GM19372 (cell line): ENCODE measurements around the gene VTI1A.
"Not testable (repeated sequence)": the region's sequence is repeated elsewhere in the genome, so short reads cannot be mapped to it uniquely, and the experiment has no call there.

Experiments
- ATAC-seq: cut with Tn5 transposase; IDR thresholded peaks from one replicate; pipeline ENCODE4 v1.9.1; 2021; ENCODE audit warnings: mild to moderate bottlenecking, low read depth, moderate library complexity; ENCODE audit not compliant: unreplicated experiment

Gene VTI1A

DNA sequence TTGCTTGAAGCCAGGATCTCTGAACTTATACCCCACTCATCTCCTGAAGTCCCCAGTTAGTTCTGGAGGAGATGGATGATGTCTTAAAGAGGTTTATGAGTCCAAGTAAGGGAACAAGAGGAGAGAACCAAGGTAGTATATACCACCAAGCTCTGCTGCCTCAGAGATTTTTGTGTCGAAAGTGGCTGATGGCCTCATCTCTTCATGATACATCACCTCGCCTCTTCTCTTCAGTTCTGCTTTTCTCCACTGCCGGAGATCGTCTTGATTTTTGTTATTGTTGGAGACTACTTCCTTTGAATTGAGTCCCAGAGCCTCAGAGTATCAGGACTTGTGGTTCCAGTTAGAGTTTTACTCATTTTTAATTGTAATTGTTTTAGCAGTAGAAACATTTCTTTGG is 1.9 kb downstream of the VTI1A start:
- ATAC-seq, result no peak

- no peak for ATAC-seq
These were observed 8.1 kb downstream of the VTI1A start for GRCh38 chr10:112454910-112455779.

DNA sequence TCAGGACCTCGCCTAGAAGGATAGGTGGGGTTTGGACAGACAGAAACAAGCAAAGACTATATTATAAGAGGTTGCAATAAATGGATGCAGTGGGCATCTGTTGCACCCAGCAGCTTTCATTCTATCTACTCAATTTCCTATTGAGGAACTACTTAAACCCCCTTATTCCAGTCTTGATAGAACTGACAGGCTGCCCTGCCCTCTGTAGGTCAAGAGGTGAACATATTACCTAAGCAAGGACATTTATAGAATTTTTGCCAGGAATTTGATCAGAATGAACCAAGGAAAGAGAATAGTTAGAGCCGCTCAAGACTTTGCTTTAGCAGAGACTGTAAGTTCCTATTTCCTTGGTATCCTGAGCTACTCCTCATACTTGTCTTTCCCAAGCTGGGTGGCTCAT is 9.5 kb downstream of the VTI1A start:
- ATAC-seq, result no peak

DNA sequence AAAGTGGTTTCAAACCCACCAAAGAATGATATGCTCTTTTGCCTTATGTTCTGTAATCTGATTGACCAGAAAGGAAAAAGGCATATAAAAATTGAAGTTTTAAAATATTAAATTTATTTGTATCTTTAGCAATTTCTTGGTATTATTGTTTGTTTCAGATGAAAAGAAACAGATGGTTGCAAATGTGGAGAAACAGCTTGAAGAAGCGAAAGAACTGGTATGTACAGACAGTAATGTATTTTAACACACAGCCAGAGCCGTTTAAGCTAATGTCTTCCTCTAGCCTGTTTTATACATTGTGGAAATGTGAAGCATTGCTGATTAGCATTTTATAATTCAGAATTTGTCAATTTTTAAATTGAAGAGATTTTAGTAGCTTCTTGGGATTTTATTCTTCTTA is 13.4 kb downstream of the VTI1A start:
- no peak for ATAC-seq

- ATAC-seq, result no peak
These were observed 14.2 kb downstream of the VTI1A start for GRCh38 chr10:112461029-112461887.

DNA sequence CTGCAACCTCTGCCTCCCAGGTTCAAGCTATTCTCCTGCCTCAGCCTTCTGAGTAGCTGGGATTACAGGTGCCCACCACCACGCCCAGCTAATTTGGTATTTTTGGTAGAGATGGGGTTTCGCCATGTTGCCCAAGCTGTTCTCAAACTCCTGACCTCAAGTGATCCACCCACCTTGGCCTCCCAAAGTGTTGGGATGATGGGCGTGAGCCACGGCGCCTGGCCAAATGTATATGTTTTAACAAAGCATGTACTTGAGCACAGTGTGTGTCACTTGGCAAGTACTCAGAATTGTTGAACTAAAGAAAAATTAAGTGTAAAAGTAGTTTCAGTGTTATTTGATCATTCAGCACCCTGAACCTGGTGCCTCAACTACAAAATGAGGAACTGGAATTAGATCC is 17.1 kb downstream of the VTI1A start:
- ATAC-seq, result not testable (repeated sequence)

DNA sequence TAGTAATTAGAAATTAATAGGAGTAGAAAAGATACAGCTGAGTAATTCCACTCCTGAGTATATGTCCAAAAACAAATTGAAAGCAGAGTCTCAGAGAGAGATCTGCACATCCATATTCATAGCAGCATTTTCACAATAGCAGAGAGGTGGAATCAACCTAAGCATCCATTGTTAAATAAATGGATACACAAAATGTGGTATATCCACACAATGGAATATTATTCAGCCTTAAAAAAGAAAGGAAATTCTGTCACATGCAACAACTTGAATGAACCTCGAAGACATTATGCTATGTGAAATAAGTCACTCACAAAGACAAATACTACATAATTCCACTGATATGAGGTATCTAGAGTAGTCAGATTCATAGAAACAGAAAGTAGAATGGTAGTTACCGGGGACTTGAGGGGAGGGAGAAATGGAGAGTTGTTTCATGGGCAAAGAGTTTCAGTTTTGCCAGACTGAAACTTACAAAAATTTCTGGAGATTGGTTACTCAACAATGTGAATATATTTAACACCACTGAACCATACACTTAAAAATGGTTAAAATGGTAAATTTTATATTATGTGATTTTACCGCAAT is 18.4 kb downstream of the VTI1A start:
- ATAC-seq, result no peak

GRCh38 chr10:112466802-112467201 is 19.8 kb downstream of the VTI1A start:
- ATAC-seq, result no peak

DNA sequence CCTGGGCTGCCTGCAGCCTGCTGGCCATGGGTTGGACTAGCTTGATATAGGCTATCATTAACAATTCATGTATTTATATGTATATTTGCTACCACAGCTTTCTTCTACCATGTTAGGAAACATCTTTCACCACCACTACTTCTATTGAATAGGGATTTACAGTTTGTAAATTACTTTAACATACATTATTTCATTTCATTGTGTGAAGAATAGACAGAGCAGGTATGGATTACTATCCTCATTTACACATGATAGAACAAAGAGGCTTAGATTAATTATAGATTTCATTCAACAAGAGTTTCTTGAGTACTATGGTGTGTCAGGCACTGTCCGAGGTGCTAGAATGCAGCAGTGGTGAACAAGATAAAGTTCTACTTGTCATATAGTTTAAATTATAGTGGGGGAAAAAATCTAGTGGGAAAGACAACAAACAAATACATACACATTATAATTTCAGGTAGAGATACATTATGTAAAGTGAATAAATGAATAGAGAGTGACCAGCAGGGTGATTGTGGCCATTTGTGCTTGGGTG is 20.6 kb downstream of the VTI1A start:
- ATAC-seq, result no peak

GRCh38 chr10:112471878-112472487 is 25.0 kb downstream of the VTI1A start:
- ATAC-seq, result peak; percentile 64

- no peak for ATAC-seq
These were observed 28.7 kb downstream of the VTI1A start for GRCh38 chr10:112475575-112476218.

DNA sequence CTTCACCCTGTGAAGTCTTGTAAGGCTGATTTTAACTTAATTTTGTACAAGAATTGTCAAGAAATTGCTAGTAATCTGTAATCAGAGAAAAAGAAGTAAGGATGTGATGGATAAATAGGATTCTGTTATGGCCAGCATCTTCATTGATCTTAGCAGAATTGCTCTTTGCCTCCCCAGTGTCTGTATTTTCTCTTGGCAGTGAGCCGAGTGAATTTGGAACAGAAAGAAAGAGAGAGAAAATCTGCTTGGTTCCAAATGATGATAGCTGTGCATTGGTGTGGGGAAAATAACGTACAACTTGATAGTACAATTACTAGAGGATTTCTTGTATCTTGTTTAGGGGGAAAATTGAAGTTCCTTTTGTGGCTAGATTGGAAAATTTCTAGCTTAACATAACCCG is 34.6 kb downstream of the VTI1A start:
- ATAC-seq, result no peak

DNA sequence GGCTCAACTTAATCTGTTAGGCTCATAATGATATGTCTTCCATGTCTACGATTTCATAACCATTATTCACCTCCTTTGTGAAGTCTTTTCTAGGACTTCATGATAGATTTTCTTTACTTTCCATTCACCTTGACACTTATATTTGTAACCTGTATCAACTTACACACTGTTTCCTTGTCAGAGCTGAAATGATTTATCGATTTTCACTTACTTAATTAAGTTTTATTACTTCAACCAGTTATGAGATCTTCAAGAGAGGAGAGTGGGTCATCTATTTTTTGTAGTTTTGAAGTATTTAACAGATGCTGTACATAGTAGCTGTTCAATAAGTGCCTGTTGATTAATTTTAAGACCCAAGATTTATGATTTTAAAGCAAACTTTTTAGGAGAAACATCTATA is 37.4 kb downstream of the VTI1A start:
- no peak for ATAC-seq

GRCh38 chr10:112487964-112488363 is 40.9 kb downstream of the VTI1A start:
- no peak for ATAC-seq

DNA sequence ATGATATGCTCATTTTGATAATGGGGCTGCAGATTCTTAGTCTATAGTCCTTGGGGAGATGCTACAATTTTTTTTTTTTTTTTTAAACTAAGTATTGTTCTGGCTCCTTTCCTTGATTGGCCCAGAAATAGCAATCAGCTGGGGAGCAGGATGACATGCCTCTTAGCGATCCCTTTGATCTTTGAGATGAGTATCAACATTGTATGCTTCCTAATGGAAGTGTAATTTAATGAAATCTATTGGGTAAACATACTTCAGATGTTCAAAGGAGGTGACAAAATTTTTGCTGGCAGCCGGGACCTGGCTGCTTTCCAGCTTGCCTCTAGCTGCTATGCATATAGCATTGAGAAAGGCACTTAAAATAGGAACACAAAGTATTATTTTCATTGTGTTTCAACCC is 43.5 kb downstream of the VTI1A start:
- ATAC-seq, result no peak

DNA sequence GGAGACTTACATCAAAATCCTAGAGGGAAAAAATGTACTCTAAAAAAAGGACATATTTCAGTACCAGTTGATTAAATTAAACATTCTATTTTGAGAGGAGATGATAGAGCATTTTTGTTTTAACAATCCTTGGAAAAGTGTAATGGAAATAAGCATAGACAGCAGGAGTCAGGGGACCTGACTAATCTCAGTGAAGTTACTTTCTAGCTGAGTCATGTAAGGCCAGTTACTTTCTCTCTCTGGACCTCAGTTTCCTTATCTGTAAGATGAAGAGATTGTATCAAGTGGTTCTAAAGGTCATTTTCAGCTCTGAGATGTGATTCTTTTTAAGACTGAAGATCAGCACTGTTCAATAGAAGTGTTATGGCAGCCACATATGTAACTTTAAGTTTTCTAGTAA is 44.1 kb downstream of the VTI1A start:
- no peak for ATAC-seq

DNA sequence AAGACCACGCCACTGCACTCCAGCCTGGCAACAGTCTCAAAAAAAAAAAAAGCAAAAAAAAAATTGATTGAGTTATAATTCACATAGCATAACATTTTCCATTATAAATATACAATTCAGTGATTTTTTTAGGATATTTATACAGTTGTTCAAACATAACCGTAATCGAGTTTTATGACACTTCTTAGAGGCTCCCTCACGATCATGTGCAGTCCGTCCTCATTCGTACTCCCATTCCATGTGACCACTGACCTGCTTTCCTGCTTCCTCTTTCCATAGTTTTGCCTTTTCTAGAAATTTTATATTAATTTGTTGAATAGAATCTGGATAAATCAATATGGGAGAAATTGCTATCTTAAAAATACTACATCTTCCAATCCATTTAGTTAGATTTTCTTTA is 45.7 kb downstream of the VTI1A start:
- ATAC-seq, result no peak

- peak; percentile 54 for ATAC-seq
These were observed 50.4 kb downstream of the VTI1A start for GRCh38 chr10:112497347-112497950.

- ATAC-seq, result no peak
These were observed 51.8 kb downstream of the VTI1A start for GRCh38 chr10:112498806-112499205.

GRCh38 chr10:112499985-112500384 is 53.0 kb downstream of the VTI1A start:
- not testable (repeated sequence) for ATAC-seq
